ENCODE results near the gene EEF1A1.

GRCh38 chr6:73497915-73498314 lies 22.9 kb downstream of the EEF1A1 start:
- TF ChIP-seq, protein P1, sequence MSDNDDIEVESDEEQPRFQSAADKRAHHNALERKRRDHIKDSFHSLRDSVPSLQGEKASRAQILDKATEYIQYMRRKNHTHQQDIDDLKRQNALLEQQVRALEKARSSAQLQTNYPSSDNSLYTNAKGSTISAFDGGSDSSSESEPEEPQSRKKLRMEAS (IDR thresholded peaks at IDR 0.05; ENCODE audit: low read depth), result no peak
- TF ChIP-seq, protein P2, sequence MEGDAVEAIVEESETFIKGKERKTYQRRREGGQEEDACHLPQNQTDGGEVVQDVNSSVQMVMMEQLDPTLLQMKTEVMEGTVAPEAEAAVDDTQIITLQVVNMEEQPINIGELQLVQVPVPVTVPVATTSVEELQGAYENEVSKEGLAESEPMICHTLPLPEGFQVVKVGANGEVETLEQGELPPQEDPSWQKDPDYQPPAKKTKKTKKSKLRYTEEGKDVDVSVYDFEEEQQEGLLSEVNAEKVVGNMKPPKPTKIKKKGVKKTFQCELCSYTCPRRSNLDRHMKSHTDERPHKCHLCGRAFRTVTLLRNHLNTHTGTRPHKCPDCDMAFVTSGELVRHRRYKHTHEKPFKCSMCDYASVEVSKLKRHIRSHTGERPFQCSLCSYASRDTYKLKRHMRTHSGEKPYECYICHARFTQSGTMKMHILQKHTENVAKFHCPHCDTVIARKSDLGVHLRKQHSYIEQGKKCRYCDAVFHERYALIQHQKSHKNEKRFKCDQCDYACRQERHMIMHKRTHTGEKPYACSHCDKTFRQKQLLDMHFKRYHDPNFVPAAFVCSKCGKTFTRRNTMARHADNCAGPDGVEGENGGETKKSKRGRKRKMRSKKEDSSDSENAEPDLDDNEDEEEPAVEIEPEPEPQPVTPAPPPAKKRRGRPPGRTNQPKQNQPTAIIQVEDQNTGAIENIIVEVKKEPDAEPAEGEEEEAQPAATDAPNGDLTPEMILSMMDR (IDR thresholded peaks at IDR 0.05), result no peak
- no peak for TF ChIP-seq POLR2AphosphoS5 (IDR thresholded peaks at IDR 0.05; ENCODE audit: low read depth, low read length)
- TF ChIP-seq EP300 (IDR thresholded peaks at IDR 0.05; ENCODE audit: borderline replicate concordance in 1 of 2, low read depth in 1 of 2, low read length in 1 of 2), result no peak
- no peak for TF ChIP-seq GABPA (IDR thresholded peaks at IDR 0.05; ENCODE audit: low read depth)
- no peak for TF ChIP-seq JUND (IDR thresholded peaks at IDR 0.05)
- TF ChIP-seq NFIC (IDR thresholded peaks at IDR 0.05; ENCODE audit: borderline replicate concordance), result no peak
- TF ChIP-seq MXI1 (IDR thresholded peaks at IDR 0.05; ENCODE audit: low read depth, low read length), result no peak
- TF ChIP-seq, protein P3, sequence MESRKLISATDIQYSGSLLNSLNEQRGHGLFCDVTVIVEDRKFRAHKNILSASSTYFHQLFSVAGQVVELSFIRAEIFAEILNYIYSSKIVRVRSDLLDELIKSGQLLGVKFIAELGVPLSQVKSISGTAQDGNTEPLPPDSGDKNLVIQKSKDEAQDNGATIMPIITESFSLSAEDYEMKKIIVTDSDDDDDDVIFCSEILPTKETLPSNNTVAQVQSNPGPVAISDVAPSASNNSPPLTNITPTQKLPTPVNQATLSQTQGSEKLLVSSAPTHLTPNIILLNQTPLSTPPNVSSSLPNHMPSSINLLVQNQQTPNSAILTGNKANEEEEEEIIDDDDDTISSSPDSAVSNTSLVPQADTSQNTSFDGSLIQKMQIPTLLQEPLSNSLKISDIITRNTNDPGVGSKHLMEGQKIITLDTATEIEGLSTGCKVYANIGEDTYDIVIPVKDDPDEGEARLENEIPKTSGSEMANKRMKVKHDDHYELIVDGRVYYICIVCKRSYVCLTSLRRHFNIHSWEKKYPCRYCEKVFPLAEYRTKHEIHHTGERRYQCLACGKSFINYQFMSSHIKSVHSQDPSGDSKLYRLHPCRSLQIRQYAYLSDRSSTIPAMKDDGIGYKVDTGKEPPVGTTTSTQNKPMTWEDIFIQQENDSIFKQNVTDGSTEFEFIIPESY (IDR thresholded peaks at IDR 0.05; ENCODE audit: borderline replicate concordance, low read depth), result no peak
- no peak for TF ChIP-seq CHD2 (IDR thresholded peaks at IDR 0.05; ENCODE audit: low read length, partially characterized antibody)
